GM12878 (cell line): ENCODE data around the gene STMP1. TPM values are rescaled to one million over a fixed set of nuclear protein-coding genes. Genes with fewer than 3 reads are reported as not detected.

Experiments used
- ATAC-seq: fragments of 200-7000 bp; cut with Tn5 transposase; 3 replicates; pipeline ENCODE4 v1.9.1; 2020; ENCODE audit warnings: mild to moderate bottlenecking, moderate library complexity
- BruUV-seq: library from RNA; stranded (reverse); fragments of 400-500 nt; replicated peaks from 2 replicates; lab custom pipeline; 2021; lab: Mats Ljungman, UMichigan
- CTCF ChIA-PET: fragments of 300-600 bp; sonication (Branson Sonifier 250); formaldehyde crosslinking; extraction: SDS; loops from one replicate; lab custom pipeline; 2021; ENCODE audit warnings: inconsistent platforms; lab: Yijun Ruan, JAX
- POLR2A ChIA-PET: fragments of 350-600 bp; formaldehyde crosslinking; extraction: SDS; loops from one replicate; lab custom pipeline; 2021; ENCODE audit warnings: inconsistent platforms; lab: Charles Lee
- RAD21 ChIA-PET: fragments of 300-600 bp; sonication (Branson Sonifier 250); formaldehyde crosslinking; loops from one replicate; lab custom pipeline; 2023; ENCODE audit warnings: antibody characterized with exemption; ENCODE audit not compliant: unreplicated experiment; lab: Charles Lee
- SMC1A ChIA-PET: fragments of 300-600 bp; sonication (Branson Sonifier 250); formaldehyde crosslinking; loops from one replicate; lab custom pipeline; 2023; ENCODE audit not compliant: unreplicated experiment, uncharacterized antibody; lab: Charles Lee
- DNase-seq: peaks from one replicate; pipeline ENCODE4 v3.0.0-alpha.2; 2011; ENCODE audit warnings: low read depth, low spot score
- FAIRE-seq: peaks from 3 replicates; lab custom pipeline; 2011; peaks lifted over from hg19 to GRCh38; lab: Jason Lieb, UNC
- H2AFZ ChIP-seq: 2 replicates; pipeline ENCODE4 v1.6.0; 2011; ENCODE audit warnings: low read depth, low read length, control low read depth; ENCODE audit not compliant: control insufficient read depth
- H3K27ac ChIP-seq: 2 replicates; pipeline ENCODE4 v1.5.1; 2011; ENCODE audit warnings: control low read depth; ENCODE audit not compliant: control insufficient read depth, insufficient read depth
- H3K27me3 ChIP-seq, 2 experiments: replicated peaks in 1 of 2; 2 replicates each; pipeline versions ENCODE4 v1.6.0 to v1.6.1; 2011; ENCODE audit warnings: low read length in 1 of 2; ENCODE audit not compliant: control insufficient read depth in 2 of 2, insufficient read depth in 2 of 2
- H3K36me3 ChIP-seq, 2 experiments: 2 replicates each; pipeline ENCODE4 v1.5.1; 2011; ENCODE audit warnings: low read length in 1 of 2; ENCODE audit not compliant: control insufficient read depth in 2 of 2, insufficient read depth in 2 of 2
- H3K4me1 ChIP-seq: 2 replicates; pipeline ENCODE4 v1.6.1; 2011; ENCODE audit warnings: mild to moderate bottlenecking, low read length, moderate library complexity, mixed read lengths; ENCODE audit not compliant: control insufficient read depth, insufficient read depth
- H3K4me2 ChIP-seq: 2 replicates; pipeline ENCODE4 v1.6.0; 2011; ENCODE audit warnings: control low read depth; ENCODE audit not compliant: control insufficient read depth, insufficient read depth
- H3K4me3 ChIP-seq: fragments of 200-600 bp; sonication (generic); 2 replicates; pipeline ENCODE4 v1.5.1; 2016
- H3K79me2 ChIP-seq: 2 replicates; pipeline ENCODE4 v1.6.0; 2011; ENCODE audit warnings: low read length; ENCODE audit not compliant: control insufficient read depth, insufficient read depth
- H3K9ac ChIP-seq: 2 replicates; pipeline ENCODE4 v1.8.0; 2011; ENCODE audit warnings: low read length, control low read depth, mixed read lengths; ENCODE audit not compliant: control insufficient read depth, insufficient read depth
- H3K9me3 ChIP-seq: replicated peaks from 3 replicates; pipeline ENCODE4 v1.5.1; 2011; ENCODE audit warnings: mild to moderate bottlenecking, low read length; ENCODE audit not compliant: control insufficient read depth, insufficient read depth
- H4K20me1 ChIP-seq: 2 replicates; pipeline ENCODE4 v1.6.0; 2011; ENCODE audit not compliant: control insufficient read depth, insufficient read depth
- CBX5 ChIP-seq: sonication (generic); IDR thresholded peaks from 2 replicates; pipeline ENCODE4 v1.6.1; 2016; ENCODE audit warnings: low read depth, moderate library complexity, mild to moderate bottlenecking, inconsistent platforms
- CHD4 ChIP-seq: fragments of 200-600 bp; sonication (generic); IDR thresholded peaks from 2 replicates; pipeline ENCODE4 v1.6.1; 2016; ENCODE audit warnings: mild to moderate bottlenecking
- EP300 ChIP-seq, 2 experiments: fragments of 150-350 bp in 1 of 2; IDR thresholded peaks; 2 replicates each; pipeline ENCODE4 v1.6.1; 2011 to 2012; ENCODE audit warnings: low read depth in 2 of 2, low read length in 2 of 2, borderline replicate concordance in 1 of 2, improper control_type of control experiment in 1 of 2, inconsistent platforms in 1 of 2; ENCODE audit not compliant: control insufficient read depth in 1 of 2
- EZH2 ChIP-seq: IDR thresholded peaks from 2 replicates; pipeline ENCODE4 v1.6.1; 2012; ENCODE audit warnings: low read depth, mild to moderate bottlenecking, control low read depth, inconsistent platforms, low read length, borderline replicate concordance; ENCODE audit not compliant: control insufficient read depth
- FOS ChIP-seq: IDR thresholded peaks from 3 replicates; pipeline ENCODE4 v1.6.1; 2011; ENCODE audit warnings: borderline replicate concordance; ENCODE audit not compliant: insufficient read length; ENCODE audit errors: extremely low read depth
- FOXK2 ChIP-seq: fragments of 450-650 bp; IDR thresholded peaks from 2 replicates; pipeline ENCODE4 v1.6.1; 2017; ENCODE audit warnings: mild to moderate bottlenecking, moderate library complexity
- IRF3 ChIP-seq: fragments of 450-650 bp; IDR thresholded peaks from 2 replicates; pipeline ENCODE4 v1.6.1; 2014; ENCODE audit warnings: mild to moderate bottlenecking
- LARP7 ChIP-seq: fragments of 450-650 bp; IDR thresholded peaks from 2 replicates; pipeline ENCODE4 v1.6.1; 2017; ENCODE audit warnings: mild to moderate bottlenecking
- NR2C2 ChIP-seq: IDR thresholded peaks from 2 replicates; pipeline ENCODE4 v1.6.1; 2011; ENCODE audit warnings: borderline replicate concordance, low read depth; ENCODE audit not compliant: control insufficient read depth, insufficient read length
- RAD51 ChIP-seq: fragments of 450-650 bp; IDR thresholded peaks from 2 replicates; pipeline ENCODE4 v1.6.1; 2016; ENCODE audit warnings: moderate library complexity, mild to moderate bottlenecking, inconsistent platforms
- SRF ChIP-seq, 2 experiments: IDR thresholded peaks; 2 replicates each; pipeline ENCODE4 v1.6.1; 2011; ENCODE audit warnings: low read depth in 2 of 2, low read length in 2 of 2, mild to moderate bottlenecking in 1 of 2, moderate library complexity in 1 of 2
- WGBS: methylation state at CpG from one replicate; pipeline ENCODE4 v1.1.6; 2016; ENCODE audit warnings: low lambda C conversion rate; ENCODE audit not compliant: insufficient replicate concordance, insufficient coverage; ENCODE audit errors: missing lambda C conversion rate; 5-methylcytosine and 5-hydroxymethylcytosine counted together
- in situ Hi-C: fragments of 300-500 bp; cut with MboI; formaldehyde crosslinking; loops from 9 replicates; pipeline ENCODE4 v1.14.3; 2018; ENCODE audit warnings: mixed read lengths
- intact Hi-C: fragments of 100-400 bp; cut with micrococcal nuclease; formaldehyde crosslinking; loops from one replicate; pipeline ENCODE4 v1.14.2; 2022; ENCODE audit not compliant: unreplicated experiment
- polyA plus RNA-seq, 11 experiments: library from polyadenylated mRNA; depleted of rRNA in 4 of 11; unstranded in 6 of 11; stranded (reverse) in 5 of 11; fragments of >200 nt; fragmentation: Nextera tagmentation in 4 of 11; fragmentation: Illumina TruSeq in 1 of 11; extraction: Ambion mirVana in 4 of 11; extraction: Trizol in 1 of 11; gene quantifications; 1 replicate in 1 of 11; 2 replicates in 10 of 11; pipeline versions ENCODE4 v1.2.1 to v1.2.3, GENCODE V29; 2011 to 2016; ENCODE audit warnings: inconsistent platforms in 2 of 11, missing spikeins in 2 of 11, low read depth in 1 of 11
- total RNA-seq, 4 experiments: library from RNA; depleted of rRNA in 3 of 4; stranded (reverse); fragments of >200 nt in 3 of 4; fragmentation: Illumina TruSeq in 1 of 4; extraction: Trizol in 1 of 4; gene quantifications; 2 replicates each; pipeline versions ENCODE4 v1.2.1 to v1.2.3, GENCODE V29; 2013 to 2021
- TF ChIP-seq, protein P1 (sequence below): fragments of 450-650 bp; IDR thresholded peaks from 2 replicates; pipeline ENCODE4 v1.6.1; 2017; ENCODE audit warnings: mild to moderate bottlenecking, low read depth, inconsistent platforms; ENCODE audit not compliant: poor library complexity, severe bottlenecking
- TF ChIP-seq, protein P2 (sequence below): fragments of 450-650 bp; IDR thresholded peaks from 2 replicates; pipeline ENCODE4 v1.6.1; 2018; ENCODE audit warnings: borderline replicate concordance, mild to moderate bottlenecking; ENCODE audit not compliant: partially characterized antibody
- TF ChIP-seq, protein P3 (sequence below), 3 experiments: IDR thresholded peaks in 2 of 3; conservative IDR thresholded peaks in 1 of 3; 2 replicates each; pipeline ENCODE4 v1.5.1; 2011; ENCODE audit warnings: low read depth in 3 of 3, low read length in 3 of 3, mild to moderate bottlenecking in 3 of 3, control low read depth in 2 of 3, moderate library complexity in 2 of 3, inconsistent platforms in 1 of 3, mixed read lengths in 1 of 3; ENCODE audit not compliant: control insufficient read depth in 2 of 3, insufficient read depth in 1 of 3; ENCODE audit errors: extremely low read depth in 1 of 3

The STMP1 gene
- total and polyA plus RNA-seq, 10 of the 15 experiments (the other 5 are each of a cell fraction or from before 2014, with no cell fraction given), result 8.0 to 79.9 (median 24.7) TPM

GRCh38 chr7:135659159-135659846, 3.0 kb upstream of the STMP1 start:
- peaks cover 17% of the 10 kb centered on the region for H3K79me2 ChIP-seq
- RAD21 ChIA-PET, result no interaction called here
- H3K9me3 ChIP-seq, result no peaks in the 10 kb centered on the region
- no peak overlapping the region for H2AFZ ChIP-seq
- no peak overlapping the region for H3K4me3 ChIP-seq
- H3K9ac ChIP-seq, result no peak overlapping the region
- POLR2A ChIA-PET, result interaction anchor here (0.6 kb wide), 1 partner anchor 92 kb away, joined by 3 read pairs; no protein-coding TSS in a partner anchor
- no peak overlapping the region for H3K27ac ChIP-seq
- H3K36me3 ChIP-seq, result no peaks in the 10 kb centered on the region
- SMC1A ChIA-PET, result interaction anchor here (2.9 to 3.0 kb wide), 2 partner anchors 14 kb away, joined by 9 to 11 read pairs; no protein-coding TSS in a partner anchor
- intact Hi-C loops, result no loop called here
- peaks cover 2% of the 10 kb centered on the region; the same call in 1 of the 2 replicates for H3K4me1 ChIP-seq
- FAIRE-seq, result no peak
- CTCF ChIA-PET, result interaction anchor here (0.9 to 10.3 kb wide), 5 partner anchors 14 to 385 kb away, joined by 3 to 89 read pairs (median 7); no protein-coding TSS in a partner anchor
- BruUV-seq, result no TSS peak
- no peak for ATAC-seq
- 84% methylated on average over 9 of the region's 9 CpGs for WGBS
- no peak overlapping the region for H3K4me2 ChIP-seq
- H4K20me1 ChIP-seq, result no peaks in the 10 kb centered on the region
- in situ Hi-C loops, result no loop called here
- H3K27me3 ChIP-seq, result no peaks in the 10 kb centered on the region
- DNase-seq, result no peak
- no peak for TF ChIP-seq SRF (IDR thresholded peaks at IDR 0.05; ENCODE audit: low read depth in 2 of 2, low read length in 2 of 2)
- TF ChIP-seq CHD4, result no peak
- TF ChIP-seq FOS, result no peak
- no peak for TF ChIP-seq IRF3
- TF ChIP-seq NR2C2, result no peak
- TF ChIP-seq FOXK2, result no peak
- TF ChIP-seq, protein P1, sequence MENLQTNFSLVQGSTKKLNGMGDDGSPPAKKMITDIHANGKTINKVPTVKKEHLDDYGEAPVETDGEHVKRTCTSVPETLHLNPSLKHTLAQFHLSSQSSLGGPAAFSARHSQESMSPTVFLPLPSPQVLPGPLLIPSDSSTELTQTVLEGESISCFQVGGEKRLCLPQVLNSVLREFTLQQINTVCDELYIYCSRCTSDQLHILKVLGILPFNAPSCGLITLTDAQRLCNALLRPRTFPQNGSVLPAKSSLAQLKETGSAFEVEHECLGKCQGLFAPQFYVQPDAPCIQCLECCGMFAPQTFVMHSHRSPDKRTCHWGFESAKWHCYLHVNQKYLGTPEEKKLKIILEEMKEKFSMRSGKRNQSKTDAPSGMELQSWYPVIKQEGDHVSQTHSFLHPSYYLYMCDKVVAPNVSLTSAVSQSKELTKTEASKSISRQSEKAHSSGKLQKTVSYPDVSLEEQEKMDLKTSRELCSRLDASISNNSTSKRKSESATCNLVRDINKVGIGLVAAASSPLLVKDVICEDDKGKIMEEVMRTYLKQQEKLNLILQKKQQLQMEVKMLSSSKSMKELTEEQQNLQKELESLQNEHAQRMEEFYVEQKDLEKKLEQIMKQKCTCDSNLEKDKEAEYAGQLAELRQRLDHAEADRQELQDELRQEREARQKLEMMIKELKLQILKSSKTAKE, result no peak
- TF ChIP-seq, protein P2, sequence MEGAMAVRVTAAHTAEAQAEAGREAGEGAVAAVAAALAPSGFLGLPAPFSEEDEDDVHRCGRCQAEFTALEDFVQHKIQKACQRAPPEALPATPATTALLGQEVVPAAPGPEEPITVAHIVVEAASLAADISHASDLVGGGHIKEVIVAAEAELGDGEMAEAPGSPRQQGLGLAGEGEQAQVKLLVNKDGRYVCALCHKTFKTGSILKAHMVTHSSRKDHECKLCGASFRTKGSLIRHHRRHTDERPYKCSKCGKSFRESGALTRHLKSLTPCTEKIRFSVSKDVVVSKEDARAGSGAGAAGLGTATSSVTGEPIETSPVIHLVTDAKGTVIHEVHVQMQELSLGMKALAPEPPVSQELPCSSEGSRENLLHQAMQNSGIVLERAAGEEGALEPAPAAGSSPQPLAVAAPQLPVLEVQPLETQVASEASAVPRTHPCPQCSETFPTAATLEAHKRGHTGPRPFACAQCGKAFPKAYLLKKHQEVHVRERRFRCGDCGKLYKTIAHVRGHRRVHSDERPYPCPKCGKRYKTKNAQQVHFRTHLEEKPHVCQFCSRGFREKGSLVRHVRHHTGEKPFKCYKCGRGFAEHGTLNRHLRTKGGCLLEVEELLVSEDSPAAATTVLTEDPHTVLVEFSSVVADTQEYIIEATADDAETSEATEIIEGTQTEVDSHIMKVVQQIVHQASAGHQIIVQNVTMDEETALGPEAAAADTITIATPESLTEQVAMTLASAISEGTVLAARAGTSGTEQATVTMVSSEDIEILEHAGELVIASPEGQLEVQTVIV, result no peak
- no peak for TF ChIP-seq CBX5
- TF ChIP-seq, protein P3, sequence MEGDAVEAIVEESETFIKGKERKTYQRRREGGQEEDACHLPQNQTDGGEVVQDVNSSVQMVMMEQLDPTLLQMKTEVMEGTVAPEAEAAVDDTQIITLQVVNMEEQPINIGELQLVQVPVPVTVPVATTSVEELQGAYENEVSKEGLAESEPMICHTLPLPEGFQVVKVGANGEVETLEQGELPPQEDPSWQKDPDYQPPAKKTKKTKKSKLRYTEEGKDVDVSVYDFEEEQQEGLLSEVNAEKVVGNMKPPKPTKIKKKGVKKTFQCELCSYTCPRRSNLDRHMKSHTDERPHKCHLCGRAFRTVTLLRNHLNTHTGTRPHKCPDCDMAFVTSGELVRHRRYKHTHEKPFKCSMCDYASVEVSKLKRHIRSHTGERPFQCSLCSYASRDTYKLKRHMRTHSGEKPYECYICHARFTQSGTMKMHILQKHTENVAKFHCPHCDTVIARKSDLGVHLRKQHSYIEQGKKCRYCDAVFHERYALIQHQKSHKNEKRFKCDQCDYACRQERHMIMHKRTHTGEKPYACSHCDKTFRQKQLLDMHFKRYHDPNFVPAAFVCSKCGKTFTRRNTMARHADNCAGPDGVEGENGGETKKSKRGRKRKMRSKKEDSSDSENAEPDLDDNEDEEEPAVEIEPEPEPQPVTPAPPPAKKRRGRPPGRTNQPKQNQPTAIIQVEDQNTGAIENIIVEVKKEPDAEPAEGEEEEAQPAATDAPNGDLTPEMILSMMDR (IDR thresholded peaks at IDR 0.05 in 2 of 3, conservative IDR thresholded peaks at IDR 0.05 in 1 of 3; ENCODE audit: control insufficient read depth in 2 of 3, extremely low read depth in 1 of 3, insufficient read depth in 1 of 3, low read depth in 3 of 3, low read length in 3 of 3), result no peak
- TF ChIP-seq EP300 (IDR thresholded peaks at IDR 0.05; ENCODE audit: borderline replicate concordance in 1 of 2, control insufficient read depth in 1 of 2, low read depth in 2 of 2, low read length in 2 of 2), result no peak
- TF ChIP-seq RAD51, result no peak
- no peak for TF ChIP-seq LARP7
- no peak for TF ChIP-seq EZH2
